Fibroblast of upper back skin (primary cell): Measurements from ENCODE around the gene LTBP2.
"Not testable (repeated sequence)": the region's sequence is repeated elsewhere in the genome, so short reads cannot be mapped to it uniquely, and the experiment has no call there.

ENCODE experiments used
- DNase-seq: peaks from one replicate; pipeline ENCODE4 v3.0.0-alpha.2; 2013

LTBP2 gene

DNA sequence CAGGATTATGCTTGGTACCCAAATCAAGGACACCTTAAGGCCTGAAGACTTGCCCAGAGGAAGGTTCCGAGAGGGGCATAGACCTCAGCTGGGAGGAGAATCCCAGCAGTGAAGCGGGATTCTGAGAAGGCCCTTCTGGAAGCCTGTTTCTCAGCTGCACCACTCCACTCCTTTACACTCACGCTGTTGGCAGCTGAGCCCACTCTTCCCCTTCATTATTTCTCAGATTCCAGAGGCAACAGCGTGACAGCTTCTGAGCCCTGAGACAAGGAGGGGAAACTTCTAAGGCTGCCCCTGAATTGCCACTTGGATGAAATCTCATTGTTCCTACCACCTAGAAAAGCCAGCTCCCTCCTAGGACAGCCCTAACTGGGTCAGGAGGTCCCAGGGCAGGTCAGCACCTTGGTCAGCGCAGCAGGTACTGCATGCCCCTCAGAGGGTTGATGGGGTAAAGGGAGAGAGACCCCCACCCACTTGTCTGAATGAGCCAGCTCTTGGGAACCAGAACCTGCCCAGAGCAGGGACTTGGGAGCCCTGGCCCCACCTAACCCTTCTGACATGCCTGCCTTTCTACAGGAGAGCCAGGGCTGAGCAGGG is 64.6 kb downstream of the LTBP2 start:
- DNase-seq, result no peak

DNA sequence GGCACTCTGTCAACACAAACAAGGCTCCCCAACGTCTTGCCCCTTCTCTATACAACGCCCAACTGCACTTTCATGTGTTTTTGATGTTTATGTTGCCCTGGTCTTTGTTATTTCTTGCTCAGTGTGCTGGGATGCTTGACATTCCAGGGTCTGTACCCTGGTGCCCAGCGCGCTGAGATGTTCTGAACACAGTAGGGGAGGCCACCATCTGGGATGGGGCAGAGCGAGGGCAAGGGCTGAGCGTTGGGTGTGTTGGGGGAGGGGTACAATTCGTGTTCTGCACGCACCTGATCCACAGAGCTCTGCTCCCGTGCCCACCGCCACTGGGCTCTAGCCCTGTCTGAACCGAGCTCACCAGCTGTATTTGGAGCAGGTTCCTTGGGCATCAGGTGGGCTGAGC is 65.6 kb downstream of the LTBP2 start:
- no peak for DNase-seq

DNA sequence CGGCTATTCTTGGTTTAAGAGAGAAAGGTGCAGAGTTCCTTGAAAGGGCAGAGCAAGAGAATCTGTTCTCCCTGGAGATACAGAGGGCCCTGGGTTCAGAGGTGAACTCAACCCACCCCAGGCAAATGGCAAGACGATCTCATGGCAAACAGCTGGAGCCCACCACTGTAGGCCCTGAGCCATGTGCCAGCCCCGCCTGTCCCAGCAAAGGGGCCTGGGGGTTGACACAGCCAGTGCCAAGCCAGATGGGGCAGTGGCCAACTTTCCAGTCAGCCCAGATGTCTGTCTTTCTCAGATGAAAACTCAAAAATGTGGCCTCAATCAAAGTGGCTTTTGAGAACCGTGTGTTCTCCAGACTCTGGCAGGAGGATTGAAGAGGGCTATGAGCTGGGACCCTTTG is 66.7 kb downstream of the LTBP2 start:
- DNase-seq, result no peak

DNA sequence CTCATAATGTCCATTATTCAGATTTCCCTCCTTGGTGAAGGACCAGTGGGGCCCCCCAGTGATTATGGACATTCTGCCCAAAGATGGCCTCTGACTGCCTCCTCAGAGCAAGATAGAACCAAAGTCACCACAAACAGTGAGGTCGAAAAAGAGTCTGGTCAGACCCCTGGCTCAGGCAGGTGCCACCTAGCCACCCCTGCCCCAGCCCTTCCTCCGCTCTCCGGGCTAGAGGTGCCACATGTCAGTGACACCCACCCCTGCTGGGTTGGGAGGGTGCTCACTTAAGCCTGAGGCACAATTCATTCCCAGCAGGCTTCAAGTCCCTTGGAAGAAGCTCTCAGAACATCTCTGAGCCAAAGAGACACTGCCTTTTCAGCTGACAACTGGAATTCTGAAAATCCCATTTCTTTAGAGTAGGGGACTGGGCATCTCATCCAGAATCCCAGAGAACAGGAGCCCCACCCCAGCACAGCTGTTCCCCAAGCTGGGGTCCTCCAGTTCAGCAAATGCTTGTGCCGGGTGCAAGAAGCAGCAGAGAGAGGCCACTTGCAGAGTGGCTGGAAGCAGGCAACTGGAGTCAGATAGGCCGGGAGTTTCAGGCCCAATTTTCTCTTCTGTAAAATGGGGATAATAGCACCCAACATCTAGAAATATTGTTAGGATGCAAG is 68.1 kb downstream of the LTBP2 start:
- no peak for DNase-seq

DNA sequence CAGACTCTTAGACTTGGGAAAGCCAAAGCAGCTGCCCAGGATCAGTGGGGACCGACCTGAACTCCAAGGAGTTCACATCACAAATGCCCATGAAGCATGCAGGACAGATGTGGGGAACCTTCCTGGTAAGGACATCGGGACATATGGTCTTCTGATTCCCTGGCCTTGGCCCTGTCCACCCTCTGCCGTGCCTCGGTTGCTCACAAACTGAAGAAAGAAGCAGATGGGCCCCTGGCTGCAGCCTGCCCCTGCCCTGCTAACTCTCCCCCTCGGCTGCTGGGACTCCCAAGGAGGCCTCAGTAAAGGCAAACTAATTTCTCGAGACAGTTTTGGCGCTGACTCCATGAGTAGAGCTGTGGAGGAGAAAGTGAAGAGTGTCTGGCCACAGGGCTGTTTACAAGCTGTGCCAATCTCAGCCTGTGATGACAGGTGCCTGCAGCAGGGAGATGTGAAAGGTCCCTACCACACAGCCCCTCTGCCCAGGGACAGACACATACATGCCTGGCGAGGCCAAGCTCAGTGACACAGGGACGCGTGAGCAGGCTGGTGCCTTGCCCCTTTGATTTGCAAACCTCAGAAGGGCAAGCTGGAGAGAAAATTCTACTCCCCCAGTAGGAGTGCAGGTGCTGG is 69.9 kb downstream of the LTBP2 start:
- no peak for DNase-seq

DNA sequence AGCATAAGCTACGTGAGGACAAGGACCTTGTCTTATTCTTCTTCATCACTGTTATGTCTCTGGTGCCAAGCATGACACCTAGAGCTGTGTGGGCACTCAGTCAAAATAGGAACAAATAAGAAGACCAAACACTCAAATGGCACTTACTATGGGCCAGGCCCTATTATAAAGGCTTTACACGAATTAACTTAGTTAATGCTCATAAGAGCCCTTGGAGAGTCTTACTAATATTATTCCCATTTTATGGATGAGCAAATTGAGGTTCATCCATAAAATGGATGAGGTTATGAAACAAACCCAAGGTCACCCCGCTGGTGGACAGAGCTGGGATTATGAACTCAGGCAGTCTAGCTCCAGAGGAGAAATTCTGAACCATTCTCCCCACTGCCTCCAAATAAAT is 70.8 kb downstream of the LTBP2 start:
- DNase-seq, result no peak

DNA sequence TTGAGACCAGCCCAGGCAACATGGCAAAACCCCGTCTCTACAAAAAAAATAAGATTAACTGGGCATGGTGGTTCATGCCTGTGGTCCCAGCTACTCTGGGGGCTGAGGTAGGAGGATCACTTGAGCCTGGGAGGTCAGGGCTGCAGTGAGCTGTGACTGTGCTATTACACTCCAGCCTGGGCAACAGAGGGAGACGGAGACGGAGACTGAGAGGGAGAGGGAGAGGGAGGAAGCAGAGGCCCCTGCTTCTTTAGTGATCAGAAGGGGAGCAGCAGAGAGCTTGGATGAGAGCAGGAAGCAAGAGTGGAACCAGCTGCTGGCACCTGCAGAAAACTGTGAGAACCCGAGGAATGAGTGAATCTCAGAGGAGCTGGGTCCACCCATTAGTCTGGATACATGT is 72.5 kb downstream of the LTBP2 start:
- no peak for DNase-seq

DNA sequence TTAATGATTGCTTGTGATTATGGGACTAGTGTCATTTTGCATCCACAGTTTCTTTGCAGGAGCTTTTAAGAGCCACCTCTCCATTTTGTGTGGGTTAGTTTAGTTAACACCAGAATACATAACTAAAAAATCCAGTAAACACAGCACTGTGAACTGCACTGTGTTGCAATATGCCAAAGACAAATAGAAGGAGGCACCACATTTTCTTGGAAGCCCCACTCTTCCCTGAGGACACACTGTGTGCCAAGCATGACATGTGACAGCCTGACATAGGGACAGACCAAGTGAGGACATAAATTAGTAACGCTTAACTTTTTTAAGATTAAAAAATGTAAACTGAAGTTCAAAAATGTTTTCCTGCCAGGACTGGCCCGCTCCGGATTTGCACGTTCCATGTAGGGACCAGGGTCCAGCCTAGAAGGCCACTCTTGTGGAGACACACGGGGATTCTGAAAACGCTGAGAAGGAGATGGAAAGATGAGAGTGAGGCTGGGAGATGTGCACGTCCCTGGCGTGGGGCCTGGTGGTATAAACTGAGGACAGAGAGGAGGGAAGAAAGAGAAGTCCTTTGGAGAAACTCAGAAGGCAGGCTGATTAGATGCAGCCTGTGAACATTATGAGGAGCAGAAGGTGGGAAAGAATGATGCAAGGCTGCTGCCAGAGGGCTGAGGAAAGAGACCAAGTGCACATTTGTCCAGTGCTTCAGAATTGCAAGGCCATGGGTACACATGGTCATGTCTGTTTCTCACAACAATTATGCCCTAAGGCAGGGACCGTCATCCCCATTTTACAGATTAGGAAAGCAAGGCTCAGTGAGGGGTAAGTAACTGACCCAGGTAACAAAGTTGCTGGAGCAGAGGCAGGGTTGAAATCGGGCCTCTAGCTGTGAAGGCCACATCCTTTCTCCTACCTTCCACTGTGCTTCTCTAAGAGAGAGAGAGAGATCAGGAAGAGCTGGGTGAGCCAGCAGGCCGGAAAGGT is 73.3 kb downstream of the LTBP2 start:
- no peak for DNase-seq

DNA sequence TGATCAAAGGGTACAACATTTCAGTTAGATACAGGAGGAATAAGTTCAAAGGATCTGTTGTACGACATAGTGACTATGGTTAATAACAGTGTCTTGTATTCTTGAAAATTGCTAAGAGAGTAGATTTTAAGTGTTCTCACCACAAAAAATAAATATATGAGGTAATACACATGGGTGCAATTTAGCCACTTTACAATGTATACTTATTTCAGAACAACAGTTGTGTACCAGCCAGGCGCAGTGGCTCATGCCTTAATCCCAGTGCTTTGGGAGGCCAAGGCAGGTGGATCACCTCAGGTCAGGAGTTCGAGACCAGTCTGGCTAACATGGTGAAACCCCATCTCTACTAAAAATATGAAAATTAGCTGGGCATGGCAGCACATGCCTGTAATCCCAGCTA is 75.7 kb downstream of the LTBP2 start:
- not testable (repeated sequence) for DNase-seq

DNA sequence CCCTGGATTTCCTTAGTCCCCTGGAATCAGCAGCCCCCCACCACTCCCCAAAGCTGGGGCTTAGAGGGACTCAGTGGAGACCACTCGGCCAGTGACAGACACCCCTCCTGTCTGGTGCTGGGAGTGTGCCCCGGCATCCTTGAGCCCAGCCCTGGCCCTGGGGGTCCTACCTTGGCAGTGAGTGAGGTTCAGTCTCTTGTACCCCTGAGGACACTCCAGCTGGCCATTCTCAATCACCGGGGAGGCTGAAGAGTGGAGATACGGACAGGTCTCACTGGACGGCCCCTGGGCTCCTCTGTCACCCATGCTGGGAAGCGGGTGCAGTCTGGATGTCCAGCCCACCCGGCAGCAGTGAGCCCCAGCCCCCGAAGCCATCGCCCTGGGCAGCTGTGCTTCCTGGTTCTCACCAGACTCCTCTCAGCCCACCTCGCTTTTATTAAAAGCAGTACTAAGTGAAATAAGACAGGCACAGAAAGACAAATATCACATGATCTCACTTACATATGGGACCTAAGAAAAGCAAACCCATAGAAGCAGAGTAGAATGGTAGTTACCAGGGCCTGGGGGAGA is 76.2 kb downstream of the LTBP2 start:
- DNase-seq, result no peak

DNA sequence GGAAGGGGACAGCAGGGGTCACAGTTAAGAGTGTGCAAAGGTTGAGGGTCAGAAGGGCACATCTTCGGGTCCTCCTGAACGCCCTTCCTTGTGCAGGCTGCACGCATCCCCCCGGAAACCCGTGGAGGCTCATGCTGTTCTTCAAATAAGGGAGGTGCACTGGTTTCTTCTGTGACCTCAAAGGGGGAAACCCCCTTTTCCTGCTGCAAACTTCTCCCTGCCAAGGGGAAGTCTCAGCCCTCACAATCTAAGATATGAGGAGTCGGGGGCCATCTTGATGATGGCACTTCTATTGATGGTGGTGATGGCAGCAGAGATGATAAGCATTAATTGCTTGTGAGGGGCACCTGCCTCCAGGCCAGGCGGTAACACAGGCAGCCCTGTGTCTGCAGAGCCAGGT is 78.5 kb downstream of the LTBP2 start:
- no peak for DNase-seq

DNA sequence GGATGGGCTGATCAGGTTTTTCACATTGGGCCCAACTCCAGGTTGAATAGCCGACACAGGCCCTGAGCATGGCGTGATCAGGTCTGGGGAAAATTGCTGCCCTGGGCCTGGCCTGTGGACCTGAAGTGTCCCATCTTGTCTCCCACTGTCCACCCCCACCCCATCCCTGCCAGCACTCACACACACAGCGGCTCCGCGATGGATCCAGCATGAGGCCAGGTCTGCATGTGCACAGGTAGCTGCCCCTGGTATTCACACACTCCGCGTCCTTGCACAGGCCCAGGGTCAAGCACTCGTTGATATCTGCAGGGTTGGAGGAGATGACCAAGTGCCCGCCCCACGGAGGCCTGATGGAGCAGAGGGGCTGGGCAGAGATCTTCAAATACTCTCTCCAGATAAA is 79.8 kb downstream of the LTBP2 start:
- DNase-seq, result no peak

DNA sequence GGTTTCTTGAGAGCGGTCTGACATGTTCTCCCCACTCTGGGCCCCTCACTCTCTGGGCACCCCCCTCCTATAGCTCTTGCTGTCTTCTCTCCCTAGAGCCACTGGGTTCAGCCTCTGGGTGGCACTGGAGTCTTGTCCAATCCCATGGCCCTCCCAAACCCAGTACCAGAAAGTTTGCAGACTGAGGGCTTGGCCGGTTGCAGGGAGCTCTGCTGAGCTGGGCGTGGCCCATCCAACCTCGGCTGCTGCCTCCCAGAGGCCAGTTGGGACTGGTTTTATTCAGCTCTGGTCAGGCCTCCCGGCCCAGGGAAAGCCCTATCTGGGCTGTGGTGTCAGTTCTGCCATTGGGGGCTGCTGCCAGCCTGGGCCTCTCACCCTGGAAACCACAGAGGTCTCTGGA is 80.6 kb downstream of the LTBP2 start:
- DNase-seq, result peak; percentile 48

DNA sequence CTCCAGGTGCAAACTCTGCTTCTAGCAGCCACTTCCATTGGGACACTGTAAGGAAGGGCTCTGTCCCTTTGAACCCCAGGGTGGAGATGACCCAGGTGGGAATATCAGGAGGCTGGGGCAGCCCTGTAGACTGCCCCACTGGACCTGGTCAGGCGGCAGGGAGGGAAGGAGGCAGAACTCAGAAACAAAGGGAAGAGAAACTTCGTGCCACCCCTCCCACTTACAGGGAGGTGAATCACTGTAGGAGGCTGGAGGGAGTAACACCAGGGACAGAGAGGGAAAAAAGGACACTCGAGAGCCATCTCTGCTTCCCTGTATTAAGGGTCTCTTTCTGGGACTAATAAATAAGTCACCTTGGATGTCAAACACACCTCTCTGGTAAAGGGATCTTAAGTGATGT is 81.0 kb downstream of the LTBP2 start:
- DNase-seq, result no peak

DNA sequence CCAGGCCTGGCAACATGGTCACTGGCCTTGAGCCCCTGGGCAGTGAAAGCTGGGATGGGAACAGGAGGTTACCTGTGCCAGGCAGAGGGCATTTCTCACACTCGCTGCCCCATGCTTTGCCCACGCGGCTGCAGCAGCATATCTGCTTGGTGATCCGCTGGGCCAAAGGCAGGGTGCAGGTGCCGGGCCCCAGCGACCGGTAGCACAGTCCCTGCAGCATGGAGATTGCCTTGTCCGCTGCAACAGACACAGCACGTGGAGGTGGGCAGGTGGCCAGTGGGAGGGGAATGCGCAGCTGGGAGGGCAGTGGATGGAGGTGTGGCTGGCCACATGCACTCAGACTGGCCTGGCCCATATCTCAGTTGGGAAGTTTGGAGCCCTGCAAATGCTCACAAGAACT is 83.2 kb downstream of the LTBP2 start:
- DNase-seq, result no peak

DNA sequence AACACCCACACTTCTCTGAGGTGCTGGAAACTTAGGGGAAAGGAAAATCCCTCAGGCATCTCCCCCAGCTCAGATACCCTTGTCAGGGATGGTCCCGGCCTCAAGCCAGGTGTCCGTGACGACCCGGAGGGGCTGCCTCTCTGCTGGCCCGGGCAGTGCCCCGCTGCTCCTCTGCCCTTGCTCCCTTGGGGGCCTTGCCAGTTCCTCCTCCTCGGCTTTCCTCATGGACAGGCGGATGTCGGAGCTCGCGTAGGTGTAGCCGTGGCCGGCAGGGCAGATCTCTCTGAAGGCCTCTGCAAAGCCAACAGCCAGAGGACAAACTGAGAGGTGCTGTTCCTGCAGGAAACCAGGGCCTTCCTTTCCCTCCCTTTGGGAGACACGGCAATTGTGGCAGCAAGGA is 83.6 kb downstream of the LTBP2 start:
- no peak for DNase-seq

DNA sequence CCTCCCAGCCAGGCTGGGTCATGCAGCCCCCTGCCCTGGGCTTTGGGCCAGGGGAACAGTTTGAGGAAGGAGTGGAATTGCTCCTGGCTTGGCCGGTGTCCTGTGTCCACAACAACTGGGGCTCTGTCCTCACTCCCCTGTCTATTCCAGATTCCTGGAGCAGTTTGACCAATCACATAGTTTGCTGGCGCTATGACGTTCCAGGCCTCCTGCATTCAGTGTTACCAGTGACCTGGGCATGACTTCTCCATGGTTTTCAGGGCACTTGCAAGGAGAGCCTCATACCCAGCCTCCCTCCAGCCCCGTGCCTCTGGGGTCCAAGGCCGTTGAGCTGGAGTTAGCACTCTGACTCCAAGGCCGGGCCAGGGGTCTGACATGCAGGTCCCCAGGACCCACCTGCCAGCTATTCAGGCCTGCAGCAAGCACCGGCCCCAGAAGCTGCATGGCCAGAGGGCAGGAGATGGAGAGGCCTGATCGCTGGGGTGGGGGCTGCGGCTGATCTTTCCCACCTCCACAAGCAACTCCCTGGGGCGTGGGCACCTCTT is 84.2 kb downstream of the LTBP2 start:
- no peak for DNase-seq

DNA sequence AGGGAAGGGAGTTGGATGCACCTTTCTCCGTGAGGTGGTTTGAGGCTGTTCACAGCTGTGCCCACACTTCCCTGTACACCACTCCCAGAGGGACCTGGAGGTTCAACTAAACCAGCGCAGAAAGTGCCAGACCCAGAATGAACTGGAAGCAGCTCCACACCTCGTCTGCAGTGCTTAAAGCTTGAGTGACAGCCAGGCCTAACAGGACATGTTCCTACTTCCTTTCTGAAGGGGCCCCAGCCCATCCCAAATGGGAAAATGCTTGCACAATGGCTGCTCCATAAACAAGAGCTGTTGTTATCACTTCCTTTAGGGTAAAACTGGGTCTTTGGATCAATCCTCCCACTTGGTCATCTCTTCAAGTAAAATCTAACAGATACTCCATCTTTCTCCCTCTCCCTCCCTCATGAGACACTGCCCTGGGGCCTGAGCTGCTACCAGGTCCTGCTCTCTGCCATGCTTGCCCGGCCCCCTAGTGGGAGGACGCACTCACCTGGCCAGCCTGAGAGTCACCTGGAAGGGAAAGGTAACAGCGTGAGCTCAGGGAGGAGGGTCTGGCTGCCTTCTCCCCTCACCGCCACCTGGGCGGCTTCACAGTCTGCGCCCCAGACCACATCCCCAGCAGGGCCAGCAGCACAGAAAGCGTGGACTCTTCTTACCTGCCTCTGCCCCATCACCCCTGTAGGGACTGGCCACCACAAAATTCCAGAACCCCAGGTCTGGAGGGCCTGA is 85.0 kb downstream of the LTBP2 start:
- no peak for DNase-seq

DNA sequence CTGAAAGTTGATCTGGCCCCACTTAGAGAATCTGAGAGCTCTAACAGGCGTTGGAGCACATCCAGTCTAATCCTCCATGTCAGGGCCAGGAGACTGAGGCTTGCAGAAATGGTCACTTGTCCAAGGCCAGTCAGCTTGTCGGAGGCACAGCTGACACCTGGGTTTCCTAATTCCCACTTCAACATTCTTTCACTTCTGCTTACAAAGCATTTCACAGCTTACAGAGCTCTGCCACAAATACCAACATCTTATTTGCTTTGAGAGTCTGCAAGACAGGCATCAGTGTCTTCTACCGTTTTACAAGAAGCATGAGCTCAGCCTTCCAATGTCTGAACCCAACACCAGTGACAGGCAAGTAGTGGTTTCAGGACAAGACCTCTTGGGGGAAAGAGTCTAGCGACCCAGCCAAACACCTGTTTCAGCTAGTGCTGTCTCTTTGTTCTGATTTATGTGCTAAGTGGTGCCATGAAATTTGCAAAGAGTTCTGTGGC is 86.6 kb downstream of the LTBP2 start:
- DNase-seq, result no peak

DNA sequence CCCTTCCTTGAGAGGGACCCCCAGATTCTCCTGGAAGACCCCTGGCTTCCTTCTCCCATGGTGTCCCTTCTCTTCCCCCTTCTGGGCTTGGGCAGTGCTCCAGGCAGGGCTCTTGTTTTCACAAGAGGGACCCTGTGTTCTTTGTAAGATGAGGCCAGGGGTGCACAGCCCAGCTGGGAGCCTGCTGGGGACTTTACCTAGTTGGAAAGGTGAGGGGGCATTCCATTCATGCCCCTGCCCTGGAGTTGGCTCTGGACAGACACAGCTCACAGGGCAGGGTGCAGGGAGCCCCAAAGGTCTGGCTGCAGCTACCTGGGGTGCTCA is 87.3 kb downstream of the LTBP2 start:
- DNase-seq, result no peak

DNA sequence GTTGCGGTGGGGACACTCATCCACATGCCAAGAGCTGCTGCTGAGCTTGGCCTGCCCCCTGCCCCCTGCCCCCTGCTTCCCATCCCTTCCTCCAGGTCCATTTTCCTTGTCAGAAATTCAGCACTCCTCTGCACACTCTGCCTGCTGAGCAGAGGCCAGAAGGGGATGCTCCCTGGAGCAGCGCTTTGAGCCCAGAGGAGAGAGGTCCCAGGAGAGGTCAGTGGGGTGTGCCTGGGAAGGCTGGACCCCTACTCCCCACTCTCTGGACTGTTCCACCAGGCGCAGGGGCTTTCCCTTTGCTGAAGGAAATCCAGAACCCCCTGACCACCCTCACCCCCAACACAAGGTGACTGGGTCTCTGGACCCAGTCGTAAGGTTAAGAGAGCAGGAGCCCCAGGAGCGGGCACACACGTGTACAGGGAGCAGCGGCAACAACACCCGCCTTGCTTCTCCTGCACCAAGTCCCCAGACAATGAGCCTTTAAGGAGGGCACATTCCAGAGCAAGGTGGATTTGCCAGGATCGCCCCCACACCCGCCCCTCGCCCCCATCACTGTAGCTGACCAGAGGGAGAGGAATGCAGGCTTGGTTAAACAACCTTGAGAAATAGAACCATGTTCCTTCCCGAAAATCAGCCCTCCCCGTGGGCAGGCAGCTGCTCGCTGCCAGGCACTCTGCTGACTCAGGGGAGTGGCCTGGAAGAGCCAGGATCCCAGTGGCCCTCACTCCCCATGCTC is 87.8 kb downstream of the LTBP2 start:
- peak; percentile 20 for DNase-seq
